NCI-H2107 treated with DMSO at 0.1 percent for 48 hours (cell line): ENCODE measurements around the gene PNPLA2.

Experiments
- DNase-seq: peaks from one replicate; lab custom pipeline; 2025; ENCODE audit not compliant: unreplicated experiment; lab: John Stamatoyannopoulos, UW

Gene PNPLA2

GRCh38 chr11:786235-787083, 32.3 kb upstream of the PNPLA2 start:
- no peak for DNase-seq

GRCh38 chr11:787084-787675, 31.5 kb upstream of the PNPLA2 start:
- DNase-seq: no peak

- DNase-seq: no peak
Observed at GRCh38 chr11:788009-788640, 30.6 kb upstream of the PNPLA2 start.

GRCh38 chr11:788953-789940, 29.5 kb upstream of the PNPLA2 start:
- DNase-seq: no peak

GRCh38 chr11:789943-790342, 28.8 kb upstream of the PNPLA2 start, which contains the start of gene CEND1:
TSS of gene CEND1 (minus strand) at chr11:790090. CDS start at chr11:788576, 1,514 bp downstream.
- no peak for DNase-seq

- no peak for DNase-seq
Observed at GRCh38 chr11:790721-791564, 27.8 kb upstream of the PNPLA2 start.

GRCh38 chr11:791658-792534, 26.8 kb upstream of the PNPLA2 start:
- DNase-seq: no peak

GRCh38 chr11:792535-792821, 26.2 kb upstream of the PNPLA2 start:
- no peak for DNase-seq

GRCh38 chr11:792873-793272, 25.8 kb upstream of the PNPLA2 start:
- no peak for DNase-seq

GRCh38 chr11:793556-793955, 25.2 kb upstream of the PNPLA2 start:
- no peak for DNase-seq

- DNase-seq: no peak
Observed at GRCh38 chr11:794013-794765, 24.5 kb upstream of the PNPLA2 start.

- no peak for DNase-seq
Observed at GRCh38 chr11:794766-795633, 23.7 kb upstream of the PNPLA2 start.

- DNase-seq: peak; percentile 60
Observed at GRCh38 chr11:795634-796564, 22.8 kb upstream of the PNPLA2 start.

GRCh38 chr11:796565-797295, 22.0 kb upstream of the PNPLA2 start:
- no peak for DNase-seq

GRCh38 chr11:797296-798092, 21.2 kb upstream of the PNPLA2 start:
- peak; percentile 57 for DNase-seq
